ENCODE data around the gene PBX1.

Gene PBX1

DNA sequence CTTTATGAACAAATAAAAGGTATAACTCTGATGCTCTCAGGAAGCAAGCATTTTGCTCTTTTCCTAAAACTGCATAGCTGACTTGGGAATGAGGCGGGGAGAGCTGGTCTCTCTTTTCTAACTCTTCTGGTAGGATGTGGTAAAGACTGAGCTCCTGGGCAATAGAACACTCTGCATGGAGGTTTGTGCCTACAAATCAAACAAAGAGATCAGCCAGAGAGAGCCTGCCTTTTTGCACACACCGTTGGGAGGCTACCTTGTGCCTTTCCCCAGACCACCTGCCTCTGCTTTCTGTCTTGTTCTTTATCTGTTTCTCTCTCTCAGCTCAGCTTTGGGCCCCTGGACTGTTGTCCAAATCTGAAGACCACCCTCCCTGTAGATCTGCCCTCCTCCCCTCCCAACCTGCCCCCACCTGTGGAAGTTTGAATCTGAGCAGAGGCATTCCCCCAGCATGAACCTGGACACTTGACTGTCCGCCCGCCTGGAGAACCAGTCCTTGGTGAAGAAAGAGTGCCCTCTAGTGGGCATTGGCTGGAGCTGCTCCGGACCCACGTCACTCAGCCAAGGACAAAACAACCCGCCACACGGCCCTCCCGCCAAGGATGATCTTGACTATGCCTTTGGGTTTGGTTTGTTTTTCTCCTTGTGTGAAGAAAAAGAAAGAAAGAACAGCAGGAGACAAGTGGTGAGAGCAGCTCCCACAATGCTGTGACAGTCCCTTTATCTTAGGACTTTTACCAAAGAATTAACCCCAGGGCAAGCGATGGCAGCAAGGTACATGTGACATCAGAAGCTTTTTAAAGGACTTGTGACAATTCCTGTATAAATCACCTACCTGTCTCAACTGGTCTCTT, 228.2 kb downstream of the PBX1 start:
- DNase-seq, result peak; percentile 76

GRCh38 chr1:164787834-164788231, 228.8 kb downstream of the PBX1 start:
- DNase-seq, result no peak

DNA sequence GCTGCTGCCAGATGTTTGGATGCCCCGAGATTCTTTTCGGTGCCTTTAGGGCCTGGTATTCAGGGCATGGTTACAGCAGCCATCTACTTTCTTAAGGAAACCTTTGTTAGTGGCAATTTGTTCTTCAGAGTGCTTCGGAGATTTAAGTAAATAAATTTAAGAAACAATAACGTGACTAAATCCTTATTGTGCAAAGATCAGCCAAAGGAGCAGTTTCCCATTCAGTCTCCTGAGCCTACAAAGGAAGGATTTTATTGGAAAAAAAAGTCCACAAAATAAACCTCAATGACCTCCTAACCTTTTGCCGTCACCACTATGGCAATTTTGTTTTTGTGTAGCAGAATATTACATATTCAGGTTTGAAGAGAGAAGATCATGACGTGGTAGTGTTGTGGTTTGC, 231.1 kb downstream of the PBX1 start:
- no peak for DNase-seq

DNA sequence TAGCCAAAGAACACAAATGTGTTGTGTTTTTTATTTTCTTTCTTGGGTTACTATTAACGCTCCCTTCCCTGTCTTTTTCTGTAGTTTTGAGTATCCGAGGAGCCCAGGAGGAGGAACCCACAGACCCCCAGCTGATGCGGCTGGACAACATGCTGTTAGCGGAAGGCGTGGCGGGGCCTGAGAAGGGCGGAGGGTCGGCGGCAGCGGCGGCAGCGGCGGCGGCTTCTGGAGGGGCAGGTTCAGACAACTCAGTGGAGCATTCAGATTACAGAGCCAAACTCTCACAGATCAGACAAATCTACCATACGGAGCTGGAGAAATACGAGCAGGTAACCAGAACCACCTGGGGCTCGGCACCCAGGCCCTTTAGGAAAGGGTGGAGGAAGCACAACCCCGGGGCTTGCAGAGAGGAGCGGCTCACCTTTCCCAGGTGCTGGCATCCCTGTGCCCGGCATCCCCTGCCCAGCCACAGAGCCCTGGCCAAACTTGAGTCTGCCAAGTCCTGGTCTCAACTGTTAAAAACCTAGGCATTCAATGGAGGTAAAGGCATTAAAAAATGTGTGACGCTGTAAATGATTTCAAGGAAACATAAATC, 233.5 kb downstream of the PBX1 start:
- no peak for DNase-seq

DNA sequence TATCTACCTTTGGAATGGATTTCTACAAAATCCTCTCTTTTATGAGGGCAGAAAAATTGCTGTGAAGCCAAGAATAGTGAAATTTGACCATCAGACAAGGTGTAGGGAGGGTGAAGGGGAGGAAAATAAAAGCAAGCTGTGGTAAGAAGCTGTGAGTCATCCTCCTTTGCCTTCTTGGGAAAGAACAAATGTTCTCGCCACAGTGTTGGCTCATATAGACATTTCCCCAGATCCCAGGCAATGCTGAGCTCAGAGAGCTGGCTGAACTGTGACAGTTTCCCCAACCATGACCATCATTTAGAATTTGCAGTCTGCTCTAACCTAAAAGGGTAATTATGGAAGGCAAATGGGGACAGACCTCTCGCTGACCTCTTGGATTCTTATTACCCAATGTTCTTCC, 235.4 kb downstream of the PBX1 start:
- no peak for DNase-seq

DNA sequence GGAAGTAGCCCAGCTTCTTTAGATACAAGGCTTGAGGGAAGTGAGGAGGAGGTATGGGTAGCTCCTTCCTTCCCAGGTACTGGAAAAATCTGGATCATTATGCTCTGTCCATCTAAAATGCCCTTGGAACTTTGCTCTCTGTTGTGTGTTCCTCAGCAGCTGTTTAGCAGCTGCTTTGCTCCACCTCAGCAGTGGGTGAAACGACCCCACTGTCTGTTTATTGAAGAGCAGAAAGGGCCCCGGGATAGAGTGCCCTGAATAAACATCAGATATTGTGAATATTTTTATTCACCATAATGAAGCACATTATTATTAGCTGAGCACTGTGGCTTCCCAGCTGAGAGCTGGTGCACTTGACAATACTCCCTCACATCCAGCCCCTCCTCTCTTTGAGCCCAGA, 237.9 kb downstream of the PBX1 start:
- no peak for DNase-seq

- no peak for DNase-seq
Measured at GRCh38 chr1:164801246-164801731, 242.3 kb downstream of the PBX1 start.

GRCh38 chr1:164801791-164802502, 243.0 kb downstream of the PBX1 start:
- DNase-seq, result no peak

DNA sequence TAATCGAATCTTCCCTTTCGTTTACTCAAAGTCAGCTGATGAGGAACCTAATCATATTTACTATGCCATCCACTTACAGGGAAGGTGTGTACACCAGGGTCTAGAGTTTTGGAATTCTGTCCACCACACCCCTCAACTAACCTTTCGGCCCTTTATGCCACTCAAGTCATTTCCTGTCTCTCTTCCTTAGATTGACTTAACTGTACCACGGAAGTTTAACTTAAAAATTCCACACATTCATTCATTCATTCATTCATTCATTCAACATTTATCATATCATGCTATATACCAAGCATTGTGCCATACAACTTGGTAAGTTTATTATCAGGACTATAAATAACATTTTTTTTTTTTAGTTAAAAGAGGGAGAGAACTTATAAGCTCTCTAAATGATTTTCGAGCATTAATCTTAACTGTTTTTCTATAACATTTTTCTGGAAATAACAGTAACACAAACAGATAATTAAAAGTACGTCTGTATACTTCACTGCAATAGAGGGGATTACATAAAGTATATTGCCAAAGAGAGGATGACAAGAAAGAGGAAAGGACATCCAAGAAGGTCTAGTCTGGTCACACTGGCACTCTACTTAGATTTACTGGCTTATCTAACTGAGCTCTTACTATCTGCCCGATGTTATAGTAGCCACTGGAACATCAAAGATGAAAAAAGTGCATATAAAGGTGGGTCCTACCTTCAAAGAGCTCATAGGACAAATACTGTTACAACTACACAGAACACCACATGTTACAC, 243.7 kb downstream of the PBX1 start:
- no peak for DNase-seq

GRCh38 chr1:164803366-164803765, 244.4 kb downstream of the PBX1 start:
- DNase-seq, result no peak

- DNase-seq, result no peak
Measured at GRCh38 chr1:164804366-164804765, 245.4 kb downstream of the PBX1 start.

DNA sequence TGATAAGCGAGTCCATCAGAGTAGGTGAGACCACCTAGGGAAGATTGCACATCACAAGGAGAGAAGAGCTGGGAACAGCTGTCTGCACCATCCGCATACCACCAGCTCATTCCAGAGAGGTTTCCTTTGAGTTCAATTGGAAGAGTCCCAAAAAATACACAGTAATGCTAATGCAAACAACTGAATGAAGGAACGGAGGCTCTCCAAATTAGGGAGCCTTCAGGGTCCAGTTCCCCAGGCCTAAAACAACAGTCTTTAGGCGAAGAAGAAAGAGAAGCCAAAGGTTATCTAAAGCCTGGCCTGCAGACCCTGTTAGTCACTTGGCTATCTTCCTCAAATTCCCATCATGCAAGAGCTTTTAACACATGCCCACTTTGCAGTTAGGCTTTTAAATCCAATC, 246.4 kb downstream of the PBX1 start:
- no peak for DNase-seq

- DNase-seq, result no peak
Measured at GRCh38 chr1:164806531-164806930, 247.5 kb downstream of the PBX1 start.

DNA sequence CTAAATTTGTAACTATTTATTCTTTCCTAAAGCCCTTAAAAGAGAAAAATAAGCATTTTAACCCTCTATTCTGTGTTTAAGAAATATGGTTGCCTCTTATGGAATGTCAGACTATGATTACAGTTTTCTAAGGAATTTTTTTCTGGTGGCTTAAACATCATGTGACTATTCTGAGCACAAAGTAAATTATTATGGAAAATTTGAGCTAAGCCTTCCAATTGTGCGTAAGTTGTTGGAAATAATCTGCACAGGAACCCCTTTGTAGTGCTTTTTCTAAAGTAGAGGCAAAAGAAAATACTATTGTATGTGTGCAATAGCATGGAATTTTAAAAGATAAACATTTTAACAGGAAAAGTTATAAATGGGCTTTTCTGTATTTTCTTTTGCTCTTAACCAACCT, 254.8 kb downstream of the PBX1 start:
- no peak for DNase-seq

GRCh38 chr1:164821648-164822047, 262.7 kb downstream of the PBX1 start:
- DNase-seq, result no peak

GRCh38 chr1:164823486-164824279, 264.7 kb downstream of the PBX1 start:
- no peak for DNase-seq

GRCh38 chr1:164824542-164824941, 265.6 kb downstream of the PBX1 start:
- DNase-seq, result no peak

- DNase-seq, result no peak
Measured at GRCh38 chr1:164830628-164831027, 271.6 kb downstream of the PBX1 start.

DNA sequence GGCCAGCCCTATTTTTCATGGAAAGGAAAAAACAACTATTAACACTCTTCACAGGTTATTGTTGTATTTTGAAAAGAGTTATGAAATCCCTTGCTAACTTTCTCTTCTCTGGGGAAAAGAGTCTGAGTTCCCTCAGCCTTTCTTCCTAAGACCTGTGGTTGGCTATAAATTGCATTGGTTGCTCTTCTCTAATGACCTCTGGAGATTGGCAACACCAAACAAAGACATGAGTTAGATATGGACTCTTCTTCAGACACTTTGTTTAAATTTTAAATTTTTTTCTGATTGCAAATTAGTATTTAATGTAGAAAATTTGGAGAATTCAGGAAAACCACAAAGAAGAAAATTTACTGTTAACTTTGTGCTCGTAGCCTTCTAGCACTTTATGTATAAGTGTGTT, 275.7 kb downstream of the PBX1 start:
- no peak for DNase-seq

- no peak for DNase-seq
Measured at GRCh38 chr1:164836614-164837018, 277.6 kb downstream of the PBX1 start.

- DNase-seq, result no peak
Measured at GRCh38 chr1:164838786-164839185, 279.8 kb downstream of the PBX1 start.

DNA sequence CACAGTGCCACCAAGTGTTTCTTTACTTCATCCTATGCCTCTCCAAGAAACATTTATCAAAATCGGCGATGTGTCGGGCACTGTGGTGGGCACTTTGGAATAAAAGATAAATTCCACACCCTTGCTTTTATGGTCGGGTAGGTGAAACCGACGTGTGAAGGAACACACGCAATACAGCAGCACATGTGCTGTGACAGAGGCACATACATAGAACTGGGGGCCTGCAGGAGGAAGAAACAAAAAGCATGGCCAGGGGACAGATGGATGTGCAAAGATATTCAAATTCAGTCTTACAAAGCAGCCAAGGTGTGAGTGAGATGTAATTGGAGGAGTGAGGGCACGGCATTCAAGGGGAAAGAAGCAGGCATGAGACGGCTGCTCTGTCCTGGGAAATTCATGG, 282.0 kb downstream of the PBX1 start:
- no peak for DNase-seq

All from NCI-H1048 (cell line).